NK-92 (cell line): ENCODE results near the gene ABLIM2.

Experiments
- DNase-seq: peaks from one replicate; lab custom pipeline; 2025; ENCODE audit not compliant: unreplicated experiment; lab: John Stamatoyannopoulos, UW

ABLIM2 gene

DNA sequence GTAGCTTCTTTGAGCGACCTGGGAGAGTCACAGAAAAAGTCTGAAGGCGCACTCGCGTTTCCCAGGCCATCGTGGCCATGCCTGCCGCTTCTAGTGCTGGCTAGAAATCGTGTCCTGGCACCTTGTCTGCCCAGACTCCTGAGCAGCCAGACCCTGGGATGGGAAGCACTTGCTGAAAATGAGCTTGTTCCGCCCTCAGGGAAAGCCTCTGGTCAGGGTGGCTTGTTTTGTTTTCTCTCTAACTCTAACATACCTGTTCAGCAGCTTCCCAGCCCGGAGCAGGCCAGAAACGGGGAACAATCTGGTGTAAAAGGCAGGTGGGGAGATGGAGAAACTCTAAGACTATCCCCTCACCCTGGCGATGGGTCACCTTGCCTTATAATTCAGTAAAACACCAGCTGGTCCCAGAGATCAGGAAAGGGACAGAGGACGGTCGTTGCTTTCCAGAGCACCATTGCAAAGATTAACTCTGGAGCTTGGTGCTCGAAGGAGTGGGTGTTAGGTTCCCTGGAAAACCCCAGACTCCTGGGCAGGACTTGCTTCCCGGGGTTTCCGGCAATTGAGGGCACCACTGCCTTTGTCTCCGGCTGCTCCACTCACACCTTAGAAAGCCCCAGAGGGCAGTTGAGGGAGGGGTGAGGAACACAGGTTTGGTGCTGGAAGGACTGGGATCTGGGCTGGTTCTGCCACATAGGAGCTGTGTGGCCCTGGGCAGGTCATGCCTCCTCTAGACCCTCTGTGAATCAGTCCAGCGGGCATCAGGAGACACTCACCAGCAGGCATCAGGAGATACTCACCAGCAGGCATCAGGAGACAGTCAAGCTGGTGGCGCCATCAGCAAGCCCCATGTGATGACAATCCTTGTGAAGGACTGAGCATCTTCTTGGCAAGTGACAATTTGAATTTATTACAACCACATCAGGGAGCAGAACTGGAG is 36.0 kb upstream of the ABLIM2 start:
- DNase-seq = no peak

- DNase-seq = no peak
Measured at GRCh38 chr4:8192748-8193738, 34.4 kb upstream of the ABLIM2 start.

DNA sequence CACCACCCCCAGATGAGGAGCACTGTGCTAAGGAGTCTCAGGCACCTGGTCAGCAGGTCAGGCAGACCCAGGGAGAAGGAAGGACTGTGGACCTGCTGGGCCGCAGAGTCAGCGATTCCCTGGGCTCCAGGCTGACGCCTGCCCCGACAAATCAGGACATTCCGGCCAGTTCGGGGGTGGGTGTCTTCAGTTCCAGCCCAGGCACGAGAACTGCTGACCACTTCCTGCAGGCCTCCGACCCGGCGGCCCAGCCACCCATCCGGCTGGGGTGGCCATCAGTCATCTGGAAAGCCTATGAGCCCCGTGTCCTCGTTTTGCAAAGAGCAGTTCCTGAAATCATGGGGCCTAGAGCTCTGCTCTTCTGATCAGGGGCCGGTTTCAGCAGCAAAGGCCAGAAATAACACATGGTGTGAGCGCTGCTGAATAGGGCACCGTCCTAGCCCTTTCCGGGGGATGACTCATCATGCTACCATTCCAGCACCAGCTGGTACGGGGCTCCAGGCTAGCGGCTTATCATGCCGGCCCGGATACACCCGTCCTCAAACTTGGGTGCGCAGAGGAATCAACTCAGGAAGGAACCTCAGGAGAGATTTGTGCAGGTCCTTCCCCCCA is 32.6 kb upstream of the ABLIM2 start:
- no peak for DNase-seq

DNA sequence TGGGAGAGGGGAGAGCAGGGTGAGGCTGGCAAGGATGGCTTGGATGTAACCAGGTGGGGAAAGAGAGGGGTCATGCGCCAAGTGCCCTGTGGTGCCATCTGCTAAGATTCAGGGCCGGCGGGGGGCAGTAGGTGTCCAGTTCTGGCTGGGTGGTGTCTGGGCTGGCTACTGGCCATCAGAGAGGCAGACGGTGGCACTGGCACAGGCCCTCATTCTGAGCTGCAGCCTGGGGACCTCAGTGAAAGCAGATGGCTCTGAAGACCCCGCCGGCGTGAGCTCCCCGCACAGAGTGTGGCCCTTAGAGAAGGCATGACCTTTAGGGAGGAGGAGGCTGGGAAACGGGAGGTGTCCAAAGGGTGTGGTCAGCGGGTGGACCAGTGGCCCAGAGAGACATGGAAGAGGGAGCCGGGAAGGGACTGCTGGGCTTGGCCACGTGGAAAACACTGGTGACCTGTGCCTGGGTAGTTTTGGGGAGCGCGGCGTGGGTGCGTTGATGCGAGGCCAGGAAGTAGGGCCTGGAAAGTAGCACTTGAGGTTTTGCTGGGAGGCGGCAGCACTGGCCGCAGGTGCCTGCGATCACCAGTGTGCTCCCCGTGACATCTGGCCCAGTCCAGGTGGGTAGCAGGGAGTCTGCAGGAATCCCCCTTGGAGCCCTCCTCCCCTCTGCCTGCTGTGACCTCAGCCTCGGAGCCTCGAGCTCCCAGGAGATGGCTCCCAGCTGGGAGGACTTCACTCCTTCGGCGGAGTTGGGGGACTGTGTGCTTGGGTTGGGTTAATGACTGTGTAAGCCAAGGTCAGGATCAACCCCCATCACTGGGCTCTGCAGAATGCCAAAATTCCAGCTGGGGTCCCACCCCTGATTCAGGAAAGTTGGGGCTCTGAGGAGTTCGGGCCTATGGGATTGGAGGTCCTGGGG is 31.2 kb upstream of the ABLIM2 start:
- DNase-seq = no peak

DNA sequence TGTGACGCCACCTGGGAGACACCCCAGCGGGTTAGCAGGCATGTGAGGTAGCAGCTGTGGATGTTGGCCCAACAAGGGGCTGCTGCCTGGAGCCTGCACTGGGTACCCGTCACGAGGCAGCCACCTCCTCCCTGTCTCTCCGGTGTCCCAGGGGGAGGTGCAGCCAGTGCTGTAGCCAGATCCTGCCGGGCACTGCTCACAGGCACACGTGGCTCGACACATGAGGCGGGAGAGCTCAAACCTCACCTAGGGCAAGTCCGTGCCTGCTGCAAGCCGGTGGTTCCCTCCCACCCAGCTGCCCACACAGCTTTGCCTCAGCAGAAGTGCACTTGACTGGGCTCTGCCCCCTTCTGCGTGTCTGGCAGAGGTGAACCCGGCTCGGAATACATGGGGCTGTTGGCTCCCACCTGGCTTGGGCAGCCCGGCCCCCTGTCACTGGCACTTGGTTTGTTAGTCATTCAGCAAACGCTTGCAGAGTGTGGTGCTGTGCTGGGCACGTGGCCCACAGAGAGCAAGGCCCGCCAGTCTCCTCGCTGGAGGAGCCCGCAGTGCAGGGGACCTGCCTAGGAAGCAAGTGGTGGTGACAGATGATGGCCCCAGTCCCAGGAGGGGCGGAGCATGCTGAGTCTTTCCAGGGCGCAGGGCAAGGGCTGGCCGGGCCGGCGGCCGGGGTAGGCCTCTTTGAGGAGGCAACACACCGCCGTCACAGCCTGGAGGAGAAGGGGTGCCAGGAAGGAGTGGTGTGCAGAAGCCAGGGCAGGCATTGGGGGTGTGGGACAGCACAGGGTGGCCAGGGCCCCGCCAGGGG is 30.3 kb upstream of the ABLIM2 start:
- no peak for DNase-seq

- DNase-seq = no peak
Measured at GRCh38 chr4:8188085-8188484, 29.5 kb upstream of the ABLIM2 start.

DNA sequence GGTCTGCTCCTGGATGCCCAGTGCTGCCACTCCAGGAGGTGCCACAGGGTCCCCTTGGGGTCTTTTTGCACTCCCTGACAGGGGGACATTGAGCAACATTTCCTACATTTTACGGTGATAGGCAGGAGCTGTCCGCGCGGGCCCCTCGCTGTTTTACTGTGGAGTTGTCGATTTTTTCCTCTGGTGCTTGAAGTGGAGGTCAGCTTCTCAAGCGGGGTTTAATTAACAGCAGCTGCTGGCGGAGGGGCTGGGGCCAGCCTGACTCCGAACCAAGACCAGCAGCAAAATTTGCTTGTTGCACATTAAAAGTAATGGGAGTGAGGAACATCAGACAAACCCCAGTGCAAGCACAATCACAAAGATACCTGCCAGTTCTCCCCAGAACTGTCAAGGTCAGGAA is 27.3 kb upstream of the ABLIM2 start:
- DNase-seq = no peak

DNA sequence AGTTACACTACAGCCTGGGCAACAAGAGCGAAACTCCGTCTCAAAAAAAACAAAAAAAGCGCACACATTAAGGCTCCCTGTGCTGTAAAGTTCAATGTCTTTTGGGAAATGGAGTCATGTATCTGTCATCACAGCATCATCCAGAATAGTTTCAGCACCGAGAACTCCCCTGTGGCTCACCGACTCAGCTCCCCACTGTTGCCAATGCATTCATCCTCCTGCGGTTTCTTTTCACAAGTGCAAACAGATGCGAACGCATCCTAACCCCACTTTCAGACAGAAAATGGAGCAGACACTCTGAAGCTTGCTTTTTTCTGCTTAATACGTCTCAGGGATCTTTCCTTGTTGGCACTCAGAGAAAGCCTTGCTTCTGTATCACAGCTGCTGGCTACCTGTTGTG is 26.7 kb upstream of the ABLIM2 start:
- no peak for DNase-seq

DNA sequence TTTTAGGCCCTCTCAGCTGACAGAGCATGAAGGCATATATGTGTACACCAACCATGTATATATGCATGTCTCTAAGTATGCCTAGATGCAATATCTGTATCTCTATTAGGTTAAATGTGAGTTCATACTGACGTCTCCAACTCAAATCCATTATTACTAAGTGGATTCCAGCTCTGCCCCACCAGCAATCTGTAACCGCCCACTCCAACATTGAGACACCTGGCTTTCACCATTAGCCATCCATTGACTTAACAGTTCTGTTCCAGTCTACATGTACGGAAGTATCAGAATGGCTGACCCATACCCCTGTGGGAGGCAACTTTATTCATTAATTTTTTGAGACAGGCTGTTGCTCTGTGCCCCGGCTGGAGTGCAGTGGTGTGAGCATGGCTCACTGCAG is 25.4 kb upstream of the ABLIM2 start:
- DNase-seq = no peak

DNA sequence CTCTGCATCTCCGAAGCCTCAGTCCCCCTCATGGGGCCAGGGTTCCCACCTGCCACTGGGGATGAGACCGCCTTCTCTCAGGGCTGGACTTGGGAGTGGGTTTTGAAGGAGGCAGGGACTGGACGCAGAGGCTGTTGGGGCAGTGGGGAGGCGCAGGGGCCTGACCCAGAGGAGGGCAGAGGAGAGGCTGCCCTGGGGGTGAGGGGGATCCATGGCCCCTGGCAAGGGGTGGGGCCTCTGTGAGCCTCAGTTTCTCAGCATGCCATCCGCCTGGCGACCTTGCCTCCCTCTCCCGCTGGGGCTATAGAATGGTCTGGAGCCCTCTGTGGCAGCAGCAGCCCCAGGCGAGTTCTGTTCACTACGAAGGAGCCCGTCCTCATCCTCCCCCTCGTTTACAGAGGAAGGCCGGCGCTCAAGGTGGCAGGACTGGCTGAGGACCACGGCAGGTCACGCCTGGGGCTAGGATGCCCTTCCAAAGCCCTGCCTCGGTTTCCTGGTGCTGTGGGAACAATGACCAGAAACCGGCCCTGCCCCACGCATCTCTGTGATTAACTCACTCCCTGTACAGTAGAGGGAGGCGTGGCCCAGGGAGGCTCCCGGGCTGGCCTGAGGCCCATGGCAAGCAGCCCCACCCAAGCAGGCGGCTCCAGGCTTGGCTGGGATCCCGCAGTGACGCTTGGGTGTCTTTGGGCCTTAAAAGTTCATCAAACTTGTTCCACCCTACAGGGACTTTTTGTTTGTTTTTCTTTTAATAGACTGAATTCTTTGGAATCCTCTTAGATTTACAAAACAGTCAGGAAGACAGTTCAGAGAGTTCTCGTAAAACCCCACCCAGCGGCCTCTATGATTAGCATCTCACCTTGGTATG is 24.5 kb upstream of the ABLIM2 start:
- no peak for DNase-seq

GRCh38 chr4:8182294-8182693 is 23.7 kb upstream of the ABLIM2 start:
- no peak for DNase-seq

DNA sequence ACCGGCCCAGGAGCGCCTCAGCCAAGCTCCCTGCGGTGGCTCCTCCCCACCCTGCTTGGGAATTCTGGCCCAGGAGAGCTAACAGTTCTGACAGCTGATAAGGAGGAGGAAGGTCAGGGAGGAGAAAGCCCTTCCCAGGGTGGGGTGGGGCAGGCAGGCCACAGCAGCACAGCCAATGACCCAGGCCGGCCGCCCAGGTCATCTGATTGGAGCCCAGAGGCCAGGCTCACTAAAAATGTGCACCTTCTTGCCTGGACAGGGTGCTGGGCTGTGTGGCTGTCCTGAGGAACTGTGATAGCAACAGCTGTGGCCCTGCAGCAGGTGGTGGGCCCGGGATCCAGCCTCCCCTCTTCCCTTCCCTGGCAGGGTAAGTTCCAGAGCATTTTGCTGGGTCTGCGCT is 23.2 kb upstream of the ABLIM2 start:
- no peak for DNase-seq

- DNase-seq = no peak
Measured at GRCh38 chr4:8181119-8181518, 22.5 kb upstream of the ABLIM2 start.

DNA sequence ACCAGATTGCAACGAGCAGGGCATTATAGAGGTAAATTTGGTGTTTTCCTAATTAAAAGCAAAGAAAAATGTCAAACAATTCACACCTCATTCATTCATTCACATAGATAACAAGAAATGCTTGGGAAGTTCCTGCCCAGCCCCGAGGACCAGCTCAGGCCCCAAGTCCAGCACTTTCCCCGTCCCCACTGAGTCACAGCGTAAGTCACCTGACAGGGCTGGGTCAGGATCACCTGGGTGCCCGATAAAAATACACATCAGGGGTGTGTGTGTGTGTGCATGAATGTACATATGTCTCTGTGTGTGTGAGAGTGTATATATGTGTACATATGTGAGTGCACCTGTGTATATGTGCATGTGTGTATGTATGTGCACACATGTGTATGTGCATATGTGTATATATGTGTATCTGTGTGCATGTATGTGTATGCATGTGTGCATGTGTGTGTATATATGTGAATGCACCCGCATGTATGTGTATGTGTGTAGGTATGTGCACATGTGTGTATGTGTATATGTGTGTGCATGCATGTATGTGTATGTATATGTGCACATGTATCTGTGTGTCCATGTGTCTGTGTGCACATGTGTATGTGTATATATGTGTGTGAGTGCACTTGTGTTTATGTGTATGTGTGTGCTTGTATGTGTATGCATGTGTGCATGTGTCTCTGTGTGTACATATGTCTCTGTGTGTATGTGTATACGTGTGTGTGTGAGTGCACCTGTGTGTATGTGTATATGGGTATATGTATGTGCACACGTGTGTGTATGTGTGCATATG is 21.9 kb upstream of the ABLIM2 start:
- no peak for DNase-seq

GRCh38 chr4:8179771-8180170 is 21.2 kb upstream of the ABLIM2 start:
- DNase-seq = no peak

GRCh38 chr4:8179074-8179473 is 20.5 kb upstream of the ABLIM2 start:
- no peak for DNase-seq

DNA sequence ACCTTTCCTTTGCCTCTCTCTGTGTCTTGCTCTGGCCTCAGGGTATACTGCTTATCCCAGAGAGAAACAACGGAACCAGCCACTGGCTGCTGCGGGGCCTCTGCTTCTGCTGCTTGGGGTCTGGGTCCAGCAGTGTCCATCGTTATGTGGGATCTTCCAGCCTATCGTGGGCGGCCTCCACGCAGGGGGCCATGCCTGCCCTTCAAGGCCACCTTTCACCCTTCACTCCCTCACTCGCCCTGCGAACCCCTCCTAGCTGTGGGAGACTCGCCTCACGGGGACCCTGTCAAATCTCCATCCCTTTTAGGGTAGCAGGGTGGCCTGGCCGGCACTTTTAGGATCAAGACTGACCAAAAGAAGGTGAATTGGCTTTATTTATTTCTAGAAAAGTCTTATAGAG is 19.3 kb upstream of the ABLIM2 start:
- no peak for DNase-seq

GRCh38 chr4:8177552-8177951 is 18.9 kb upstream of the ABLIM2 start:
- no peak for DNase-seq
